HG03060 (cell line): Measurements from ENCODE around the gene ATP9A.
"Not testable (repeated sequence)": the region's sequence is repeated elsewhere in the genome, so short reads cannot be mapped to it uniquely, and the experiment has no call there.

Source experiments
- ATAC-seq: cut with Tn5 transposase; IDR thresholded peaks from one replicate; pipeline ENCODE4 v1.9.1; 2021; ENCODE audit warnings: low read depth, moderate number of reproducible peaks; ENCODE audit not compliant: unreplicated experiment

ATP9A gene

DNA sequence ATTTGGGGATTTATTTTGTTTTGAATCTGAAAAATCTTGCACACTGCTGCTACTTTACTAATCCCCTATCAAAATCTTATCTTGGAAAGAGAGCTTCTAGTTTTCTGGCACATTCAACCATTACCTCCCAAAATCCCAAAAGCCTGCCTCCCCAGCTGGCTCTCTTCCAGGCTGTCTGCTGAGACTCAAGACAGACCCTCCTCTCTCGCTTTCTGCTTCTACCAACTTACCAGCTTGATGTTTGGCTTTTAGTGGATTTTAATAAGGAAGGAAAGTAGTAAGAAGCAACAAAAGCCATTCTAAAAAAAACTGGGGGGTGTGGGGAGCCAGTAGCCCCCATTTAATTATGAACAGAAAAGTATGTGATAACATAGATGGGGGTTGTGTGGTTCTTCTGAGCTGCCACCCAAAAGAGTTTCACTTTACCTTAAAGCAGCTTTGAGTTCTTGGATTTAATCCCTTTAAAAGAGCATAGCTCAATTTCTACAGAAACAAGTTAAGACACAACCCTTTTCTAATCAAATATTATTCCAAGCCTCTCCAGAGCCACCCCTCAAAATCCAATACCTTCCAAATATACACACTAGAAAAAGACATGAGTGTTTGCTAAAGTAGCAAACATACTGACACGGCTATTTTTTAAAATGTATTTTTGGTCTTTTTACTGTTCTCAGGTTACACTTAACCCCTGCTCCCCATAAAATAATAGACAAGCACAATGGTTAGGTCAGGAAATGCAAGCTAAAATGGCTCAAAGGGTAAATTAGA is 71.7 kb downstream of the ATP9A start:
- no peak for ATAC-seq

DNA sequence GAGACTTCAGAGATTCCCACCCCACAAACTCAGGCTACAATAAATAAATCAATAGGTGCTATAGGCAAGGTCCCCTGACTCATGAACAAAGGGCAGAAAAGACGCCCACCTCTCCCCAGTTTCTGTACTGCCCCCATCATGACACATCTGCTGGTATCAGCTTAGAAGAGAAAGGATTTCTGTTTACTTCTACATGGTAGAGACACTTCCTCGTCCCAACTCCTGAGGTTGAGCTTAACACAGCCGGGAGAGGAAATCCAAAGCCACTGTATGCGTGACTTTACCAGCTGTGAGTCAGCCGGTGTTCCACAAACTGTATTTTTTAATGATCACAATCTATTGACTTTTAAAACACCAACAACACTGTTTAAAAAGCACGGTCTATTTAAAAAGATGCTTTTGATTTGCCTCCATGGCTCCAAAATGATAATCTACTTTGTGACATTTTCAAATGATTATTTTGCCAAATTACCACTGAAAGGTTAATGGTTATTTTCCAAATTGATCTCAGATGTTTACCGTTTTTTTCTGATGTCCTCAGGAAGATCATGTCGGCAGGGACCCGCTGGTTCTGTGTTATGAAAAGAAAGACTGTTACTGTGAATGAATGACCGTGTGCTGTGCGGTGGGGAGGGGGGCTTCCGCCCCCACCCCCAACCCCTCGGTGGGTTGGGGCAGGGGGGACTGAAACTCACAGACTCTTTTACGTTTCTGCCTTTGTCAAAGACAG is 72.5 kb downstream of the ATP9A start:
- ATAC-seq = no peak

DNA sequence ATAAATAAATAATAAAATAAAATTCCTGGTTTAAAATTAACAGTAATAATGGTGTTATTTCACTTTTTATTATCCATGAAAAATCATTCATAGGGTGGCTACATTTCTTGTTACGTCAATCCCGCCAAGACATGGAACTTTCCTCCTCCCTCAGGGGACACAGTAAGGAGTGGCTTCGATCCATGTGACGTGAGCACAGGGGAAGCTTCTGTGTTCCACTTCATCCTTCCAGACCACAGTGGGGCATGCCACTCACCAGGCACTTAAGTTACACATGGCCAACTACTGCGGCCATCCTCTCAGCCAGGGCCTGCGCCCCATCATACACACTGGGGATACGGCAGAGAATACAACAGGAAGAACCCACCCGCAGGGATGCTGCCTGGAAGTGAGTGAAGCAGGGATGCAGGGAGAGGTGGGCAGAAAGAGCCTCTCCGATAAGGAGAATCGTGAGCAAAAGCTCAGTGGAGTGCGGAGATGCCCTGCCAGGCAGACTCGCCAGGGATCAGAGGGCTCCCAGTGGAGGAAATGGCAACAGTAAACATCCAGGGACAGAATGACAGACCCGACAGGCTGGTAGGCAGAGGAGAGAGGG is 75.3 kb downstream of the ATP9A start:
- ATAC-seq = no peak

GRCh38 chr20:51691703-51692102 is 76.5 kb downstream of the ATP9A start:
- no peak for ATAC-seq

DNA sequence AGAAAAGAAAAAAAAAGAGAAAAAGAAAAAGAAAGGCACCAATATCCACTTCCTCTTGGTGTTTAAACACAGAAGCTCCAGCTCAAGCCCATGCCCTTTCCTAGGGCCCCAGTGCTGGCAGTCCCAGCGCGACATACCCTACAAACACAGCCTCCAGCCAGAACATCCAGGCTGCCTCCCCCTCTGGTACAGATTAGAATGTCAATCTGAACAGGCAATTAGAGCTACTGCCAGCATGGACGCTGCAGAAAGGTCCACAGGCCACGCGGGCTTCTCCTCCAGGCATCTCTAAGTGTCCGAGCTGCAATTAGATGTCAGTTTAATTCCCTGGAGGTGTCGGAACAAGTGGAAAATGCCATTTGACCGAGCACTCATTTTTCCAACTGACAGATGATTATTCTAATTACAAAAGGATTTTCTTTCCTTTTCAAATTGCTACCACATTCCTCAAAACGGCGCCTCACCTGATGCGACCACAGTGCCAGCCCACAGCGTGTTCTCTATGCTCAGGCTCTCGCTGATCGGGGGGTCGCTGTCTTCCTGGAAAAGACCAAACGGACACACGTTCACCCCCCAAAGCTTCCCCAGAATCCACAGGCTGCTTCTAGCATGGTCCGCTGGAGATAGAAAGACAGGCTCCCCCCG is 79.5 kb downstream of the ATP9A start:
- no peak for ATAC-seq

DNA sequence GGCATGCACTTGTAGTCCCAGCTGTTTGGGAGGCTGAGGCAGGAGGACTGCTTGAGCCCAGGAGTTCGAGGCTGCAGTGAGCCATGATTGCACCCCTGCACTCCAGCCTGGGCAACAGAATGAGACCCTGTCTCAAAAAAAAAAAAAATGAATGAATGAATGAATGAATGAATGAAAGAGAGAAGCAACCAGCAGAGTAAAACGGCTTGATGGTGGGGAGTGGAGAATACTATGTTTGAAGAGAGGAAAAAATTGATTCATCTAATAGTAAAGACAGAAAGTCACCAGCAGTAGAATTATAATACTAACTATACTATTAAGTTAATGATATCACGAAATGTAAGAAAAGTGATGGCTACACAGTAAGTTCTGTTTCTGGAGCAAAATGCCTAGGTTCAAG is 80.6 kb downstream of the ATP9A start:
- no peak for ATAC-seq

DNA sequence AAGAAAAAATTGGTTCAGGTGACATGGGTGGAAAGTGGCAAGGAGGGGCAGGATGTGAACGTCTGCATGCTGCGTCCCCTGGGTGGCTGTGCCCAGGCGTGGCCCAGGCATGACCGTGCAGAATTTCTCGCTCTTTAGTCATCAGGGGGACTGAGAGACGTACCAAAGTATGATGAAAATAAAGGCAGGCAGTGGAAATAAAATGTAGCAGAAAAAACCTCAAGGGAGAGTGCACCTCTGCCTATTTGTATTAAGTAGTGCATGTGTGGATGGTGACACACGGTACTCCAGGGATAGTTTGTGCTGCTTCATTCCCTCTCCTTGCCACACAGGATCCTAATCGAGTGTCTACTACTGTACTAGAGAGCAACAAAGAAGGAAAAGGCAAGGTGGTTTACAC is 81.1 kb downstream of the ATP9A start:
- ATAC-seq = no peak

GRCh38 chr20:51685494-51685893 is 82.7 kb downstream of the ATP9A start:
- ATAC-seq = not testable (repeated sequence)

GRCh38 chr20:51680067-51680749 is 88.0 kb downstream of the ATP9A start:
- ATAC-seq = no peak

GRCh38 chr20:51679254-51679921 is 88.8 kb downstream of the ATP9A start:
- ATAC-seq = no peak

DNA sequence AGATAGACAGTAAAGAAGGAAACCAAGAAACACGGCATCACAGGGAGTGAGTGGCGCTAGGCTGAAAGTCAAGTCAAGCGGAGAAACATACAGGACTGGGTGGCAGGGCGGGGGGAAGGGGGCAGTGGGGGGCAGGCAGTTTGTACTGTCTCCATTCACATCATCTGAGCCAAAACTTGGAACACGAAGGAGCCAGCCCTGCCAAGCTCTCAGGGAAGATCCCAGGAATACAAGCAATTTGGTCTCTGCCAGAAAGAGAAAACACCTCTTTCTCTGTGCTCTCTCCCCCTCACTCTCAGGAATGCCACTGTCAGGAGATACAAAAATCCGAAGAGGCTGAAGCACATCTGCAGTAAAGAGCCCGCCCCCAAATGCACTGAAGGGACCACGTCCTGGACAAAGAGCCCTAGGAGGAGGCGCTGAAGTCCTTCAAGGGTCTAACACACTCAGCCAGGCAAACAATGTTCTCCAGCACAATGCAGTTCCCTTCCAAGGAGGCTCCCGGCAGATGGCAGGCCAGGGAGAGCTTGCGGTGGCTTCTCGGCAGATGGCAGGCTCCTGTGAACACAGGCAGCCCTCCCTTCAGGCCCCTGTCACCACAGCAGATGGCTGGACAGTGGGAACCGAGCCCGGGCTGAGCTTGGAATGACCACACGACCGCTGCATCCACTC is 90.0 kb downstream of the ATP9A start:
- ATAC-seq = no peak

- ATAC-seq = no peak
Observed at GRCh38 chr20:51668947-51669346, 99.2 kb downstream of the ATP9A start.

DNA sequence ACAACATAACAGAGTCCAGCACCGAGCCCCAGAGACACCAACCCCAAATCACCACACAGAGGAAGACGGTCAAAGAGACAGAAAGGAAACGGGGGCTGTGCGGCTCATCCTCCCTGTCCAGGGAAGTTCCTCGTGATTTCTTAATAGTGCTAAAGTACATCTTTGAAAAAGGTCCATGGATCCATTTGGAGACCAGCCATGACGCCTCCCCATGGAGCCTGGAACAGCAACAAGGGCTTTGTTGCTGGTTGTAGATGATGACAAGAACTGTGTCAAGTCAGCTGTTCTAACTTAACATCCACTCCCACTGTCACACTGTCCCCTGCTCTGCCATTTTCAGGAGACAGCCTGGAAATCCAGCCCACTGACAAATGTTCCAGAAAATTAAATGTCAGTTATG is 99.7 kb downstream of the ATP9A start:
- ATAC-seq = no peak

GRCh38 chr20:51667491-51667890 is 100.7 kb downstream of the ATP9A start:
- ATAC-seq = no peak

DNA sequence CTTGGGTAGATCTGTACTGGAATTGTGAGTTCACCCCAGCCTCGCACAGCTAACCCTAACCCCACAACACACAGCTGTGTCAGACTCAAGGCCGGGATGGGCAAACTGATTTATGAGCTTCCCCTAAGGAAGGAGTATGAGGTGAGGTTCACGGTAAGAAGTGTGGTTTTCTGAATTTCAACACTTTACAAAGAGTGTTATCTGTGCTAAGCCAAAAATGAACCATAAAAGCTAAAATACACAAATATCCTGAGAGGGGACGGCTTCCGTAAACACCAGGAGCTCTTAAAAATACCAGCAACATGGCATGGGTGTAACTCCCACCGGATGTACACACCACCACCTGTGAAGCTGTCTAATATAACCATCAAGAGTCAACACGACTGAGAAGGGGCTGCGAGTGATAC is 101.2 kb downstream of the ATP9A start:
- no peak for ATAC-seq

DNA sequence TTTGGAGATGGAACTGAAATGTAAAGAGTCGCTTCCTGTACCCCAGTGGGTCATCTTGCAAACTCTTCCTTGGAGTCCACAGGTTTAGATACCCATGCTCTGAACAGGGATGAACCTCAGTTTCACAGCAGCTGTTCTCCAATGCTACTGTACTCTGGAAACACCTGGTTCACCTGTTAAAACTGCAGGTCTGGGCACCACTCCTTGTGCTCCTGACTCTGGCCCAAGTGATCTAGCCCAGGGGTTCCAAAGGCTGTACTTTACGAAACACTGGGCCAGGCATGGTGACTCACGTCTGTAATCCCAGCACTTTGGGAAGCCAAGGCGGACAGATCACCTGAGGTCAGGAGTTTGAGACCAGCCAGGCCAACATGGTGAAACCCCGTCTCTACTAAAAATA is 102.1 kb downstream of the ATP9A start:
- no peak for ATAC-seq

DNA sequence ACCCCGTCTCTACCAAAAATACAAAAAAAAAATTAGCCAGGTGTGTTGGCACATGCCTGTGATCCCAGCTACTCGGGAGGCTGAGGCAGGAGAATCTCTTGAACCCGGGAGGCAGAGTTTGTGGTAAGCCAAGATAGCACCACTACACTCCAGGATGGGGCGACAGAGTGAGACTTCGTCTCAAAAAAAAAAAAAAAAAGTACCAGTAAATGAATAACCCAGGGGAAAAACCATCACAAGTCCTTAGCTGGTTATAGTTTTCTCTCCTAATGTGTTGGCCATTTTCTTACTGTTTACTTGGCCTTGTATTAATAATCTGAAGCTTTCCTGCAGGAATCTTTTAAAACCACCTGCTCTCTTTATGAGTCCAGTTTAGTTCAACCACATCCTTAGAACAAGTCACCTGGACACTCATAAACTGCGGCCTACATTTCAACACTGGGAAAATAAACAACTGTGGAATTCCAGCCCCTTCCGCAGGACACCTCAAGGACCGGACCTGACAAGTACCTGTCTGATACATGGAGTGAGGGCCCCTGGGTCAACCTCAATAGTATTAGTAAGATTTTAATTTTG is 102.6 kb downstream of the ATP9A start:
- no peak for ATAC-seq

DNA sequence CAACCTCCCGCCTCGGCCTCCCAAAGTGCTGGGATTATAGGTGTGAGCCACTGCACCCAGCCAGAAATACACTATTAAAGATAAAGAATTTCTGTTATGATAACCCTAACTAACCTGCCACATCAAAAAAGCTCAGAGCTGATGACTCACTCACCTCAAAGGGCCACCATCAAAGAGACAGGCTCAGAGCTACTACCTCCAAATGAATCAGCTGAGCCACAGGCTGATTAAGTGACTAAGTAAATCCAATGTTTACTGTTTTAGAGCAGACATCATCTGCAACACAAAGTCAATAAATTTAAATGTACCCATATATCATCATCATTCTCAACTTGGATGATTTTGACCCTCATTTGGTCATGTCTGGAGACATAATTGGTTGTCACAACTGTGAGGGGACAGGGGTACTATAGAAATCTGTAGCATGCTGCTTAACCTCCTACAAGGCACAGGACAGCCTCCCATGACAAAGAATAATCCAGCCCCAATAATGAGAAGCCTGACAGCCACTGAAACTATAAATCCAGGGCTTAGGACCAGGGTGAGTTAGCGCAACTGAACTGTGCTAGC is 106.5 kb downstream of the ATP9A start:
- ATAC-seq = no peak
